Testis (tissue), 2 donors: ENCODE measurements around the gene ARVCF.

Source experiments
- CTCF ChIP-seq, 3 experiments: fragments of 450-650 bp in 2 of 3; fragments of 200-600 bp in 1 of 3; sonication (generic) in 1 of 3; IDR thresholded peaks; one replicate each; pipeline ENCODE4 v1.5.1; 2016 to 2019; ENCODE audit warnings: antibody characterized with exemption in 3 of 3, mild to moderate bottlenecking in 2 of 3, moderate library complexity in 1 of 3
- POLR2A ChIP-seq: fragments of 450-650 bp; IDR thresholded peaks from one replicate; pipeline ENCODE4 v1.6.1; 2017; ENCODE audit warnings: antibody characterized with exemption, mild to moderate bottlenecking, moderate library complexity

DNA sequence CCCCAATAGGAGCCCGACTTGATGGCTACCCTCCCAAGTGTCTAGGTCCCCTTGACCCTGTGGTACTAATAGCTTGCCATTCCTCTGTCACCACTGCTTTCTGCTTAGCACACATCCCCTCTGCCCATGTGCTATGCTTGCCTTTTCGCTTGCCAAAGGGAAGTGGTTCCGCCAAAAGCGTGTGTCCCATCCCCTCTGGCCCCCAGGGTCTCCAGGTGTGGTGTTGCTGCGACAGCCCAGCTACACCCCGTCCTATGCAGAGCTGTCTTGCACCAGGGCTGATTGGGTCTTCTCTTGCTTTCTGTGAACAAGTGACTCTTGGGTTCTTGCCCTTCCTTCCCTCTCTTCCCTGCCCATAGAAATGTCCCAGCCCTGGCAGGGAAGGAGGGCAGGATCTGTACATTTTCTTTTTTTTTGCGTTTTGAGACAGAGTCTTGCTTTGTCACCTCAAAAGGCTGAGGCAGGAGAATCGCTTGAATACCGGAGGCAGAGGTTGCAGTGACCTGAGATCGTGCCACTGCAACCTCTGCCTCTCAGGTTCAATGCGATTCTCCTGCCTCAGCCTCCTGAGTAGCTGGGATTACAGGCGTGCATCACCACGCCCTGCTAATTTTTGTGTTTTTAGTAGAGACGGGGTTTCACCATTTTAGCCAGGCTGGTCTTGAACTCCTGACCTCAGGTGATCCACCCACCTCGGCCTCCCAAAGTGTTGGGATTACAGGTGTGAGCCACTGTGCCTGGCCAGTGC is 8.2 kb upstream of the ARVCF start:
- no peak for TF ChIP-seq CTCF (IDR thresholded peaks at IDR 0.05)
- TF ChIP-seq POLR2A = no peak
